GM12891 (cell line): Measurements from ENCODE around the gene PKNOX2.

Source experiments
- POLR2A ChIP-seq: IDR thresholded peaks from 2 replicates; pipeline ENCODE4 v1.6.1; 2011; ENCODE audit warnings: low read depth, low read length, control low read depth
- POLR2AphosphoS5 ChIP-seq: IDR thresholded peaks from 2 replicates; pipeline ENCODE4 v1.6.1; 2011; ENCODE audit warnings: low read depth, low read length, control low read depth
- SPI1 ChIP-seq: IDR thresholded peaks from 2 replicates; pipeline ENCODE4 v1.6.1; 2011; ENCODE audit warnings: low read depth, low read length, control low read depth
- TAF1 ChIP-seq: IDR thresholded peaks from 2 replicates; pipeline ENCODE4 v1.6.1; 2011; ENCODE audit warnings: low read depth, low read length, control low read depth

- TF ChIP-seq SPI1, result no peak
- no peak for TF ChIP-seq POLR2A
- TF ChIP-seq POLR2AphosphoS5, result no peak
- TF ChIP-seq TAF1, result no peak
Observed at GRCh38 chr11:125404157-125404810, 239.7 kb downstream of the PKNOX2 start.
